ENCODE data around the gene CKAP2L. TPM values are rescaled to one million over a fixed set of nuclear protein-coding genes. Genes with fewer than 3 reads are reported as not detected.
A peak's percentile ranks its signal among the peaks of the same experiment; 100 is the strongest.

Gene CKAP2L
- polyA plus RNA-seq, 1 donor from 2014 or later = 0.78 TPM

DNA sequence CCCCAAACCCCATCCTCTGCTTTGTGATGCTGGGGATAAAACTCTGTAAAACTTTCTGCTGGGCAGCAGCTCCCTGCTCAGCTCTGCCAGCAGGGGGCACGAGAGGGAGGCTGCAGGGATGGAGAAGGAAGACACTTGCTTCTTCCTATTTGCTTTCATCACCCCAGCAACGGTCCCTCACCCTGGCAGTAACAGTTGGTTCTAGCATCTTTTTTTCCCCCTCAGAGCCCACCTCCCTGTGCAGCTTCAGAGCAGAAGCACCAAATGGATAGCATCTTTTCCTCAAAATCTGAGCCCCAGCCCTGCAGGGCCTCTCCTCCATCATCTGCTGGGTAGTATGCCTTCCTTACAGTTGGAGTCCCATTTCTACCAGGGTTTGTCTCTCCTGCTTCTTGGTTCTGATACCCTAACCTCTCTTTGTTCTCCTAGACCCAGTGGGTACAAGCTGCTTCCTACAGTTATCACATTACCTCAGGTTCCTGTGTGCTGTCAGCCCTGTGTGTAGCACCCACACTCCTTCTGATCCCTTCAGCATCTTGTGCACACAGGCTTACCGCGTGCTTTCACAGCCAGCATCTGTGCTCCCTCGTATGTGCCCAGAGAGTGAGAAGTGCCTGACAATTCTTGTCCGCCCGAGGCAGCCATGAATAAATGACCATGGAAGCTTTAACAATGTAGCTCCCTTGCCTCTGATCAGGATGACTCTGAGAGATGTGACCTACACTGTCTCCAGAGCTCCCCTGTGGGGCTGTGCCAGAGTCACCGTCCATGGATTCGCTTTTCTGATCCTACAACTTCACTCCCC lies 14.5 kb downstream of the CKAP2L start:
- H3F3A ChIP-seq (ENCODE audit: insufficient read depth, low read length, poor library complexity, severe bottlenecking) = no peaks in the 10 kb centered on the region
- H3K36me3 ChIP-seq (ENCODE audit: insufficient read depth, low read length) = no peaks in the 10 kb centered on the region
- H3K9ac ChIP-seq (ENCODE audit: low read length) = no peak overlapping the region
- H3K9me2 ChIP-seq (ENCODE audit: insufficient read depth, low read length) = no peaks in the 10 kb centered on the region
- no peaks in the 10 kb centered on the region for H3K27me3 ChIP-seq (ENCODE audit: insufficient read depth, low read depth, low read length)
- no peak for TF ChIP-seq REST (IDR thresholded peaks at IDR 0.05; ENCODE audit: borderline replicate concordance)
- peak; percentile 71 for TF ChIP-seq SMC3 (conservative IDR thresholded peaks at IDR 0.05; ENCODE audit: poor library complexity)
- TF ChIP-seq EZH2 (IDR thresholded peaks at IDR 0.05; ENCODE audit: borderline replicate concordance, insufficient read depth, low read length, poor library complexity, severe bottlenecking) = no peak
- TF ChIP-seq MXI1 (conservative IDR thresholded peaks at IDR 0.05; ENCODE audit: poor library complexity, severe bottlenecking) = no peak
- TF ChIP-seq TAF1 (IDR thresholded peaks at IDR 0.05; ENCODE audit: low read depth) = no peak
- TF ChIP-seq EP300 (conservative IDR thresholded peaks at IDR 0.05; ENCODE audit: poor library complexity, severe bottlenecking) = no peak
- TF ChIP-seq, protein P1, sequence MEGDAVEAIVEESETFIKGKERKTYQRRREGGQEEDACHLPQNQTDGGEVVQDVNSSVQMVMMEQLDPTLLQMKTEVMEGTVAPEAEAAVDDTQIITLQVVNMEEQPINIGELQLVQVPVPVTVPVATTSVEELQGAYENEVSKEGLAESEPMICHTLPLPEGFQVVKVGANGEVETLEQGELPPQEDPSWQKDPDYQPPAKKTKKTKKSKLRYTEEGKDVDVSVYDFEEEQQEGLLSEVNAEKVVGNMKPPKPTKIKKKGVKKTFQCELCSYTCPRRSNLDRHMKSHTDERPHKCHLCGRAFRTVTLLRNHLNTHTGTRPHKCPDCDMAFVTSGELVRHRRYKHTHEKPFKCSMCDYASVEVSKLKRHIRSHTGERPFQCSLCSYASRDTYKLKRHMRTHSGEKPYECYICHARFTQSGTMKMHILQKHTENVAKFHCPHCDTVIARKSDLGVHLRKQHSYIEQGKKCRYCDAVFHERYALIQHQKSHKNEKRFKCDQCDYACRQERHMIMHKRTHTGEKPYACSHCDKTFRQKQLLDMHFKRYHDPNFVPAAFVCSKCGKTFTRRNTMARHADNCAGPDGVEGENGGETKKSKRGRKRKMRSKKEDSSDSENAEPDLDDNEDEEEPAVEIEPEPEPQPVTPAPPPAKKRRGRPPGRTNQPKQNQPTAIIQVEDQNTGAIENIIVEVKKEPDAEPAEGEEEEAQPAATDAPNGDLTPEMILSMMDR (IDR thresholded peaks at IDR 0.05; ENCODE audit: poor library complexity, severe bottlenecking) = peak; percentile 71
- TF ChIP-seq RAD21 (conservative IDR thresholded peaks at IDR 0.05) = peak; percentile 60
- no peaks in the 10 kb centered on the region for H3K79me2 ChIP-seq (replicated peaks; ENCODE audit: insufficient read depth, low read length)
- H3K4me2 ChIP-seq (ENCODE audit: low read length) = no peak overlapping the region
- no peaks in the 10 kb centered on the region for H4K20me1 ChIP-seq (ENCODE audit: insufficient read depth)
- no peak overlapping the region for H3K4me3 ChIP-seq (ENCODE audit: low read length)
- no peaks in the 10 kb centered on the region for H3K9me3 ChIP-seq (ENCODE audit: low read length)
- no peak overlapping the region for H3K27ac ChIP-seq (ENCODE audit: low read length)
- H2AFZ ChIP-seq (ENCODE audit: low read depth, low read length) = no peak overlapping the region

DNA sequence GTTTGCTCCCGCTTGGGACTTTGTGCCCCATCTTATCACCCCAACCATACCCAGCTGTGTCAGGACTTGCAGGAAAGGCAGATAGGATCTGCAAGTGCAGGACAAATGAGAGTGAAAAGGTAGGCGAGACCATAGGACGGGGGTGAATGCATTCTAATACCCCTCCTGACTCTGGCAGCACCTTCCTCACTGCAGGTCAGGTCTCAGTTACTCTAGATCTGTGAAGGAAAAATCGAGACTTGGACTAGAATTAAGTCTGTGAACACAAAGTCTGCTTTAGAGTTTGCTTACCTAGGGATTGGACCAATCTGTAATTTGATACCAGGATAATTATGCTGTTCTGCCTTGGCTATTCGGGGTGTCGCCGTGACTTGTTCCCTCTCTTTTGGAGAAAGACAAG lies 23.9 kb downstream of the CKAP2L start:
- Histone ChIP-seq H3K27me3 (ENCODE audit: insufficient read depth, low read depth, low read length) (no peaks in the 10 kb centered on the region), H3K9me2 (ENCODE audit: insufficient read depth, low read length) (no peaks in the 10 kb centered on the region), H3K4me3 (ENCODE audit: low read length) (no peak overlapping the region), H3K4me2 (ENCODE audit: low read length) (no peak overlapping the region), H3F3A (ENCODE audit: insufficient read depth, low read length, poor library complexity, severe bottlenecking) (no peaks in the 10 kb centered on the region), H3K27ac (ENCODE audit: low read length) (no peak overlapping the region), H3K36me3 (ENCODE audit: insufficient read depth, low read length) (no peaks in the 10 kb centered on the region), H3K9me3 (ENCODE audit: low read length) (no peaks in the 10 kb centered on the region), H3K79me2 (replicated peaks; ENCODE audit: insufficient read depth, low read length) (no peaks in the 10 kb centered on the region), H3K9ac (ENCODE audit: low read length) (no peak overlapping the region), H2AFZ (ENCODE audit: low read depth, low read length) (no peak overlapping the region), H4K20me1 (ENCODE audit: insufficient read depth) (no peaks in the 10 kb centered on the region)
- TF ChIP-seq REST (IDR thresholded peaks at IDR 0.05; ENCODE audit: borderline replicate concordance) (no peak), EZH2 (IDR thresholded peaks at IDR 0.05; ENCODE audit: borderline replicate concordance, insufficient read depth, low read length, poor library complexity, severe bottlenecking) (no peak), EP300 (conservative IDR thresholded peaks at IDR 0.05; ENCODE audit: poor library complexity, severe bottlenecking) (no peak), RAD21 (conservative IDR thresholded peaks at IDR 0.05) (no peak), MXI1 (conservative IDR thresholded peaks at IDR 0.05; ENCODE audit: poor library complexity, severe bottlenecking) (no peak), TAF1 (IDR thresholded peaks at IDR 0.05; ENCODE audit: low read depth) (no peak), POLR2AphosphoS5 (IDR thresholded peaks at IDR 0.05) (no peak), SMC3 (conservative IDR thresholded peaks at IDR 0.05; ENCODE audit: poor library complexity) (no peak)
- TF ChIP-seq, protein P1 (IDR thresholded peaks at IDR 0.05; ENCODE audit: poor library complexity, severe bottlenecking) = no peak
